DMS79 (cell line): Measurements from ENCODE around the gene MECP2.
"Not testable (repeated sequence)": the region's sequence is repeated elsewhere in the genome, so short reads cannot be mapped to it uniquely, and the experiment has no call there.

Experiments used
- DNase-seq: peaks from one replicate; lab custom pipeline; 2025; lab: John Stamatoyannopoulos, UW

The MECP2 gene

DNA sequence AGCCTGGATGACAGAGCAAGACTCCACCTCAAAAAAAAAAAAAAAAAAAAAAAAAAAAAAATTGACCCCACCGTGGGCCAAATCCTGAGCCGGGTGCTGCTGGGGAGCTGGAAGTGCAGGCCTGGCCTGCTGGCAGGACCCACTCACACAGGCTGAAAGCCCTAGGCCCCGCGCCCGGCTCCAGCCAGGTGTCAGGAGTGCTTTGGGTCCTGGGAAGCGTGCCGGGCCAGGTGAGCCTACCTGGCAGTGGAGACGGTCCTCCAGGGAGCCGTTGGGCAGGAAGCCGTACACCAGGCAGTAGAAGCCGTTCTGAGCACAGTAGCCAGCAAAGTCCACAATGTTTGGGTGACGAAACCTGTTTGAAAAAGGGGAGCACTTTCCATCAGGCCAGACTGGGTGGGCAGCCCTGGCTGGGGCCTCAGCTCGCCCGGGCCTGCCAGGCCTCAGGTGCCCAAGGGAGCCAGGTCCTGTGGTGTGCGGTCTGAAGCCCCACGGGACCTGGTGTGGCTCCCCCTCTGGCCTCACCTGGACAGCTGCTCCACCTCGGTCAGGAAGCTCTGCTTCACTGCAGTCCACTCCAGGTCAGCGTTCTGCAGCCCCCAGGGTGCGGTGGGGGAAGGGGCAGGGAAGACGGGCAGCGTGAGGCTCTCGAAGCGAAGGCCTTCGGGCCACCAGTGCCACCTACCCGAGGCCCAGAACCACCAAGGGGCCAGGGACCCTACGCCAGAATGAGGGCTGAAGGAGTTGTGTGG lies 79.6 kb downstream of the MECP2 start:
- DNase-seq, result no peak

DNA sequence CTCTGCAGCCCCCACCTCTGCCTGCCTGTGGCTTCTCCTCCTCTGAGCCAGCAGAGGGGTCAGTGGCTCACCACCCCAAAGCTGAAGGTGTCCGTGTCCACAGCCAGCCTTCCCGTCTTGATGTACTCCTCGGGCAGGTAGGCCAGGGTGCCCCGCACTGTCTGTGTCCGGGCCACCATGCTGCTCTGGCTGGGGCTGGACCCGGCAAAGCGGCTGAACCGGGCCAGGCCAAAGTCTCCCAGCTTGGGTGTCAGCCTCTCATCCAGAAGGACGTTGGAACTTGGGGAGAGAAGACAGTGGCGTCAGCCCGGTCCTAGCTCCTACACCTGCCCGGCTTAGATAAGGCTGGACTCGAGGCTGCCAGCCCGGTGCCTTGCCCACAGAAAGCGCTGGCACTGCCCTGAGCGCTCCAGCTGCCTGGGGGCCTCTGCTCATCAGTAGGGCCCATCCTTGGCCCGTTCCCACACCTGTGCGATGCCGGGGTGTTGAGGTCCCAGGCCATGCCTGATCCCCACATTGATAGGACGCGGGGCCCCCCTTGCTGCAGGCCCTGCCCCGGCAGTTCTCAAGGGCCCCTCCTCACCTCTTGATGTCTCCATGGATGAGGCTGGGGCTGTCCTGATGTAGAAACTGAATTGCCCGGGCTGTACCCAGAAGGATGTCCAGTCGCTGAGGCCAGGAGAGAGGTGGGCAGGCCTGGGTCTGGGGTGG lies 81.0 kb downstream of the MECP2 start:
- no peak for DNase-seq

DNA sequence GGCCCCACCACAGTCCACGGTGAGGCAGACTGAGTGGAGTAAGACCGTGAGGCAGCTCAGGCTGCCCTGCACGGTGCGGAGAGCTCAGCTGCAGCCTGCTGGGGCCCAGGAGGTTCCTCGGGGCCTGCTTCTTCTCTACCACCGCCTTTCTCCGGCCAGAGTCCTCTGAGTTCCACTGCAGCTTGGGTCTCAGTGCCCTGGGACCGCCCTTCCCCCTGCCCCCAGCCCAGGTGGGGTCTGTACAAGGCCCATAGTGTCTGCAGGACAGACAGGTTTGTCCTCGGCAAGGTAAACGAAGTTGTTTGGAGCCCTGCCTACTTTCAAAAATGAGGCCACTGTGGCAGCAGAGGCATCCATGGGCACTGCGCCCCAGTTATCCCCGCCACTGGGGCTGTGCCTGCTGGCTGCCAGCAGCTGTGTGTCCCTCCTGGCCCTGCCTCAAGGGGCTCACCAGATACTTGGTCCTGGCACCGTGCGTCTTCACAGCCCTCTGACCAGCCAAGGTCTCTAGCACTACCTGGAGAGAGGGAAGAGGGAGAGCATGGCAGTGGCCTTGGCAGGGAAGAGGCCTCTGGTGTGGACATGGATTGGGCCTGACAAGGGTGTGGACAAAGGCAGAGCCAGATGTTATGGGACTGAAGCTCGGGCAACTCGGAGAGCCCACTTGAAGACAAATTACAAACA lies 81.8 kb downstream of the MECP2 start:
- no peak for DNase-seq

DNA sequence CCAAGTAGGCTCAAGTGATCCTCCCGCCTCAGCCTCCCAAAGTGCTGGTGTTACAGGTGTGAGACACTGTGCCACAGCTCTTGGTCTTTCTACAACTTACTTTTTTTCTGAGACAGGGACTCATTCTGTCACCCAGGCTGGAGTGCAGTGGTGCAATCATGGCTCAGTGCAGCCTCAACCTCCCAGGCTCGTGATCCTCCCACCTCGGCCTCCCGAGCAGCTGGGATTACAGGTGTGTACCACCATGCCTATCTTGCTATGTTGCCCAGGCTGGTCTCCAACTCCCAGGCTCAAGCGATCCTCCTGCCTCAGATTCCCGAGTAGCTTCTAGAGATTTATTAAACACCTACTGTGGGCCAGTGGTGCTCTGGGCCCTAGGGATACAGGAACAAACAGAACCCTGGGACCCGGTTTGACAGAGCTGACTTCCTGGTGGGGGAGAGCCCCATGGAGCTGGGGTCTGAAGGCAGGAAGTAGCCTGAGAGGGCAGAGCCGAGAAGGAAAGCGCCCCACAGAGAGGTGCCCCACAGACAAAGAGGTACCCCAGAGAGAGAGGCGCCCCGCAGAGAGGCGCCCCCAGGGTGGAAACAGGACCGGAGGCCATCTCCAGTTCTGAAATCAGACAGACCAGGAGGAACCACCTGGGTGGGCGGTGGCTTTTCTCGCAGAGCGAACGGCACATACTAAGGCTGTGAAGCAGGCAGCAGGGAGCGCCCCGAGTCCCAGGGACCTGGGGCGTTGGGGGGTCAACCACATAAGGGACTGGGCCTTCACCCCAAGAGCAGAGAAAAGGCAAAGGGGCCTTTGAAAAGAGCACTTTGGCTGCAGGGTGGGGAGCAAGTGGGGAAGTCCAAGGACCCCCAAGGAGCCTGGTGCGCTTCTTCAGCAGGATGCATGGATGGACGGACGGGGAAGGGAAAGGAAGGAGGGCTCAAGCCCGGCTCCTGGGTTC lies 82.8 kb downstream of the MECP2 start:
- DNase-seq, result no peak

DNA sequence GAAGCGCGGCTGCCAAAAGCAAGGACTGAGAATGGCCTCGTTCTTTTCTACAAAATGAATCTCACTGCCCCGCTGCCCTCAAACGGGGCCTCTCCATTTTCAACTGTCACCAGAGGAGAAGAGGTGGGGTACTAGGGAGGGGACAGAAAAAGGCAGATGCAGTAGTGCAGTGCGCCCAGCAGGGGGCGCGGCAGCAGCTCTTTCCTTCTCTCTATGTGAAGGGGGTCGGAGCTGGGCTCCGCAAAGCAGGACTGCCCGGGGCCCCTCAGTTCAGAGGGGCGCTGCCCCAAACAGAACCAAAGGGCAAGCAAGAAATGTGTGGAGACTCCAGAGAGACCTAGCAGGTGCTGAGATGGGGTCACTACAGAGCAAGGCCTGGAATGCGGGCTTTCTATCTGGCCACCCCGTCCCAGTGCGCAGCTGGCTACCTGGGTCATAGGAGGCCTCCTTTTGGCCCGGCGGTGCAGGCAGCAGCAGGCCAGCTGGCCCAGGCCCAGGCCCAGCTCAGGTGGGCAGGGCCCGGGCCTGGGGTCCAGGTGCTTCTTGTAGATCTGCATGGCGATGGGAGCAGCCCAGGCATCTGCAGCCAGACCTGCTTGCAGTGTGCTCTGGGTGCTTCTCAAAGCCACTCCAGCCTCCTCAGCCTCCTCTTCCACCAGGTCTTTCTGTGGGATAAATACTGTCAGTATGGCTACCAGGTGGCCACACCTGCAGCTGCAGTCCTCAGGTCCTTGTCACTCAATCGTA lies 83.7 kb downstream of the MECP2 start:
- no peak for DNase-seq

DNA sequence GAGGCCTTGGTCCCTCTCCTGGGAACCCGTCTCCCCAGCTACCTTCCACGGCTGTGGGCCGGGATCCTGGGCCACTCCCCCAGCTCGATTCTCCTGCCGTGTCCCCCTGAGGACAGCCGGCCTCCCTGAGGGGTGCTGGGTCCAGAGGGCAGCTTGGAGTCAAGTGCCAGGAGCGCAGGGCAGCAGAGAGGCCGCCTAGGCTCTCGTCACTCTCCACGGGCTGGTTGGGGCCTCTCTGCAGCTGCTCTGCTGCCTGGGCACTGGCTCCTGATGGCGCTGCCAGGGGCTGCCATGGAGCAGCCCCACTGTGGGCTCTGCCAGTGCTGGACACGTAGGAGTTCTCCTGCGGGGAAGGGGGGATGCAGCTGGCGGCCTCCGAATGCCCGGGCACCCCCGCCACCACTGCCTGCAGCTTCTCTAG lies 84.5 kb downstream of the MECP2 start:
- DNase-seq, result no peak

DNA sequence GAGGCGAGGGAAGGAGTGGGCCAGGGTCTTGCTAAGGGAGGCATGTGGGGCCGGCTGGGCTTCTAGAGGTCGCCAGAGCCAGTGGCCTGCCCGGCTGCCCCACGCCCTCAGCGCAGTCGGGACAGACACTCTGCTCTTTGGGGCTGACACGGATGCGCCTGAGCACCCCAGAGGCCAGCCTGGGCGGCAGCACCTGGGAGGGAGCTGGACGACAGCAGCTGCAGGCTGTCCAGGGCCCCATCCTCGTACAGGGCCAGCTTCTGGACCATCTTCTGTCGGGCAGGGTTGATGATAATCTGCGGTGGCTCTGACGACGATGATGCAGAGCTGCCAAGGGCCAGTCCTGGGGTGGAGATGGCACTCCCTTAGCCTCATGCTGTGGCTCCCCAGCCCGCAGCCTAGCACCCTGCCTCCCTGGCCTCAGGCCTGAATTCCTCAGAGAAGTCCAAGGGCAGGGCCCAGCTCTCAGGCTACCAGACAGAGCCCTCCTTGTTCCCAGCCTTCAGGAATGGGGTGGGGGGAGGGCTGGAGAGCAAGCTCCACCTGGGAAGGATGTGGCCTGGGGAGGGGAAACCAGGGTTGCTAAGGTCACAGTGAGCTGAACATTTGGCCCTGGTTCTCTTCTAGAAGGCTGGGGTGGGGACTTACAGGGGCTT lies 85.1 kb downstream of the MECP2 start:
- no peak for DNase-seq

DNA sequence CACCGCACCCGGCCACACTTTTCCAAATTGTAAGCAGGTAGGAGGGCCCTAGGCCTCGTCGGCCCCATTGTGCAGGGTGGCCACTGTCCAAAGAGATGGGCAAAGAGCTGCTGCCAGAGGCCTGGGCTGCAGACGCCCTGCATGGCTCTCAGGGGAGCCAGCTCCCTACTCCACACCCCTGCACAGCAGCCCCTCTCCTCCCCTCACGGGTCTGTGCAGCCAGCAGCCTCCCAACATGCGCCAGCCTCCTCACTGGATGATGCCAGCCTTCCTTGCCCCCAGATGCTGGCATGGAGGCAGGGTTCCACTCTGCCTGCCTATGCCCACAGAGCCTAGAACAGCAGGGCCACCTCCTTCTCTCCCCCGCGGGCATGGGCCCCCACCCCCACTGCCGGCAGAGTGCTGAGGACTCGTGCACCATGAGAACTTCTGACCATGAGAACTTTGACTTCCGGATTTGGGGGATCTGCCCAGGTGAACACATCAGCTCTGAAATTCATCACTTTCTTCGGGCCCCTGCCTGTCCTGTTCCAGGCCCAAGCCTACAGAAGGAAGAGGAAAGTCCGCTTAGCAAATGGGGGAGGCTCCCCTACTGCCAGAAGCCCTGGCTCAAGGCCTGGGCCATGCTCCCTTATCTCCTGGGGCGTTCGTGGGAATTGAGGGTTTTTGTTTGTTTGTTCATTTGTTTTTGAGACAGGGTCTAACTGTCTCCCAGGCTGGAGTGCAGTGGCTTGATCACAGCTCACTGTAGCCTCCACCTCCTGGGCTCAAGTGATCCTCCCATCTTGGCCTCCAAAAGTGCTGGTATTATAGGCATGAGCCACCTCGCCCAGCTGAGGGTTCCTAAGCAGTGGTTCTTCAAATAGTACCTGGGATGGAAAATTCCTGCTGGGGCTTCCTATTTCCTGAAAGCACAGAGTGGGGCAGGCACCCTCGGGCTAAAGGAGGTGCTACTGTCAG lies 85.9 kb downstream of the MECP2 start:
- no peak for DNase-seq

DNA sequence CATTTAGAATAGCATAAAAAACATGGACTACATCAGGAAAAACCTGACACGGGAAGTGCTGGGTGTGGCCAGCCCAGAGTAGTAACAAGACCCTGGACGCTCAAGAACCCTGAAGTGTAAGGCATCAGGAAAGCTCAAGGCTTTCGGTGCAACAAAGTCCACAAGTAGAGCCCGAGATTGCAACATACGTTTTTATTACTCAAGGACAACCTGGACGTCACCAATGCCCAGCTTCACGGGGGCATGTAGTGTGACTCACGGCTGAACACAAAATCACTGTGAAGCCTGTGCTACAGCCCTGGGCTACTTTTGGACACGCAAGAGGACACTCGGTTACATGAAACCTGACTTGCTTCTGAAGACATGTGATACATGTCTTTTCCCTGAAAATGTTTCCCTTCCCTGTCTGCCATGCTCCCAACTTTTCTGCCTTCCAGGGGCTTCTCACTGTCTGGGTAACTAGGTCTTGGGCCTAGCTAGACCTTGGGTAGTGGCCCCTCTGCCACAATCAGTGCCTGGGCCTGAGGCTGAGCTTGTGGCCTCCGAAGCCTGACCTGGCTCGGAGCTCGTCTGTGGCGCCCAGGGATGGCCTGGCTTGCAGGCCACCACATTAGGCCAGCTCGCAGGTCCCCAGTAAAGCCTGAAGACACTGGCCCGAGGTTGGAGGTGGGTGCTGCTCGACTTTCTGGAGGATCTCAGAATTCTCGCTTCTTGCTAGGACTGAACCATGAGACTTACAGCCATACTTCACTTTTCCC lies 87.0 kb downstream of the MECP2 start:
- DNase-seq, result no peak

DNA sequence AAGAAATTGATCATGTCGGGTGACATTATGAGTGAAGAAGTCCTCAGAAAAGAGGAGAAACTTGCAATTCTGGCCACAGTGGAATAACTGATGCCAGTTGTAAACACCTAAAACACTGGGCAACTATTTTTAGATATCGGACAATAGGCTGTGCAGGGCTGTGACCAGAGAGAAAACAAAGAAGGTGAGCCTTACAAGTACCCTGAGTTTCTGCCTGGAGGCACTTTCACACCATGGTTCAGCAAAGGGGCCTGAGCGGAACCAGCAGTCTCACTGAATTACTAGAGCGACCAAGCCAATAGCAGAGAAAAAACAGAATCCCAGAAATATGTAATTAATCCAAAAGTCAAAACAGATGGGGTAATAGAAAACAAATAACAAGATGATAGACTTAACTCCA lies 89.0 kb downstream of the MECP2 start:
- DNase-seq, result no peak

DNA sequence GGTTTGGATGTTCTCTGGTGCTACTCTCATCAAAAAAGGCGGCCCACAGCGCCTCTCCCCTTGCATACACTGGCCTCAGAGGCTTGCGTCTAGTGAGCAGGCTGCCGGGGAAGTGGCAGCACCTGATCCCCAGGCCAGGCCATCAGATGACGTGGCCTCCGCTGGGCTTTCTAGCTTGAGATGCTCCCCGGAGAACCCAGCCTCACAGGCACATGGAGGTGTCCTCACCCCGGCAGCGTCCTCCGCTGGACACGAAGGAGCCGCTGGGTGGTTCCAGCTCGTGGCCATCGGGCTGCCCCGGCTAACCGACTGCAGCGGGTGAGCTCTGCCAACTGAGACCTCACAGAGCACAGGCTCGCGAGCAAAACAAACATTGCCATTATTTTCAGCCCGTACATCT lies 90.6 kb downstream of the MECP2 start:
- DNase-seq, result no peak

DNA sequence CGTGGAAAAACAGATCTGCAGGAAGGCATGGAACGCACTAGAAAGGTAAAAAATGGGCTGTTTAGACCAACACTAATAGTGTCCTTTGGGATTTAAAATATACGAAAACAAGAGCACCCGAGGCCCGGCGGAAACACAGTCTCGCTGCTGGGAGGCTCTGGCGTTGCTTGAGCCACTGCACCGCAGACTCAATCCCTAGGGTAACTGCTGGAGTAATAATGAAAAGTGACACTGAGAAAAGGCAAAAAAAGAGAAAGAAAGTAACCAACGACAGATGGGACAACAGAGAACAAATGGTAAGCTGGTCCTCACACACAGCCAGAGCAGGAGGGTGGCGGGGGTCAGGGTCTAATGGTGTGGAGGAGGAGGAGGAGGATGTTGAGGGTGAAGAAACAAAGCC lies 93.2 kb downstream of the MECP2 start:
- no peak for DNase-seq

DNA sequence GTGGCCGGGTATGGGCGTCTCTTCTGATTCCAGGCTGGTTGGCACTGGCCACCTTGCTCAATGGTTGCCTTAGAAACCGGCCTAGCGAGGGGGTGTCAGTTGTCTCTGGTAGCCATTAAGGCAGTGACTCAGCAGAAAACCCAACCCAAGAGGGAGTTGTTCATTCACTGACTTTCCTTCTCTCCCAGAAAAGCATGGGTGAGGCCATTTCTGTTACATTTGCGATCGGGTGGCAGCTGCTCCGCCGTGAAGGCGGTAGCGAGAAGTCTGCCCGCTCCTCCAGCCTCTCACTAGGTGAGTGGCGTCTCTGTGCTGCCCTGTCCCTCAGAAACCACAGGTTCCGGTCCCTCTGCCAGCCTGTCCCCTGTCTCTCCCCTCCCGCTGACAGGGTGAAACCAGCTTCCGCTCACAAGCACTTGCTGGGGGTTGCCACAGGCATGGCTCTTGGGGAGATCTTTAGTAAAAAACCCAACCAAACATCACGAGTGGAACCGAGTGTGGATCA lies 95.2 kb downstream of the MECP2 start:
- DNase-seq, result no peak

DNA sequence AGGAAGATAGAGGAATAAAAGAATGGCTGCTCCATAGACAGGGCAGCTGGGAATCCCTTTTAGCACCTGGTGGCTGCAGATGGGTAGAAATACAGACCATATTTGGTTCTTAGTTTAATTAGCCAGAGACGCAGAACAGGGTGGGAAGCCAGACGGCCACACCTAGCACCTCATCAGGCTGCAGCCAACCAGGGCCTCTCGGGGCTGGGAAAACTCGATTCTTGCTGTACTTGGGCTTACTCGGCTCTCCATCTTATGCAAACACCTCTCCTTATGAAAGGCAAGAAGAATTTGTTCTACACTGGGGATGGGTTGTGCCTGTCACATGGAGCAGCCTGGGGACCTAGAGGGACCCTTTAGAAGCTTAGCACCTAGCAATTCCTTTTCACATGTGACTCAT lies 97.5 kb downstream of the MECP2 start:
- no peak for DNase-seq

DNA sequence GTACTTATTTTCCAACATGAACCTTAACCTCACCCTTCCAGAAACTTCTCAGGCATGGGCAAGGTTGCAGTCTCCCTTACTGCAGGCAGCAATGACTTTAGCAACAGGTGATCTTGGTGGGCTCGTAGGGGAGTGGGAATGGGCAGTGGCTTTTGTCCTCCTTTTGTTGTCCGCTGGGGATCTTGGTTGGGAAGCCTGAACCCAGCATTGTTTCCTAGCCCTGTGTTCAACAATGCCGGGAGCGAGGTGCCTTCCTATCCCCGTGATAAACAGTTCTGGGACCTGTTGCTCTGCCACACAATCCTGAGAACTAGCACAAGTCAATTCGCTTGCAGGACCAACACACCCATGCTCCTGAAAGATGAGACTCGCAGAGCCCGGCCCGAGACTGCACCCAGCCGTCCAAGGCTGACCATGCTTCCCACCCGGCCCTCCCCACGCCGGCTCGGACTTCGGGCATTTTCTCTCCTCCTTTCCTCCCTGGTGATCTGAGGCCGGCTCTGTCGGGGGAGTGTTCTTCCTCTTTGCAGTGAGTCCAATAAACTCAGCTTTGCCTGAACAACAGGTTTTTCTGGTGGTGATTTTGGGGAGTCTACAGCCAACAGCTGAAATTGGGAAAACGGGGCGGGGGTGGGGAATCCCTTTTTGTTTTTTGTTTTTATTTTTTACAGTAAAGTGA lies 98.0 kb downstream of the MECP2 start:
- no peak for DNase-seq

DNA sequence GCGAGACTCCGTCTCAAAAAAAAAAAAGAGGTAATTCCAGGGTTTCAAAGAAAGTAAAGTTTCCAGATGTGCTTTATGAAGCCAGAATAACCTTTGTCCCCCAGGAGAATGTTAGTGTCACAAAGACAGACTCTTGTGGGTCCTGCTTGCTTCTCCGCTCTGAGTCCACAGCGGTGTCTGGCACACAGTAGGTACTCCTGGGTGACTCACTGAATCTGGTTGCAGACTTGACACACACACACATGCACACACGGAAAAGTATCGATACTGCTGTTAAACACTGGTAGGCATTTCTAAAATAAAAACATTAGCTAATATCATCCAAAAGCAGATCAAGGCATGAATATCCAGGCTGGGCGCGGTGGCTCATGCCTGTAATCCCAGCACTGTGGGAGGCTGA lies 102.0 kb downstream of the MECP2 start:
- no peak for DNase-seq

DNA sequence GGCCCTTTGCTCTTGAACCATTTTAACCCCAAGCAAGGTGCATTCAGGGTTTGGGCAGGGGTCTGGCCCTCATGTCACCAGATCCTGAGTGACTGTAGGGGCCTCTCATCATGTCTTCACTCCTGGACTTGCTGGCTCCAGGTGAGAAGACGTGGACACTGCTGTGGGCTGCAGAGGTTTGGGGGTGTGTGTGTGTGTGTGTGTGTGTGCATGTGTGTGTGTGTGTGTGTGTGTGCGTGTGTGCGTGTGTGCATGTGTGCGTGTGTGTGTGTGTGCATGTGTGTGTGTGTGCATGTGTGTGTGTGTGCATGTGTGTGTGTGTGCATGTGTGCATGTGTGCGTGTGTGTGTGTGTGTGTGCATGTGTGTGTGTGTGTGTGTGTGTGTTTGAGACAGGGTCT lies 103.1 kb downstream of the MECP2 start:
- DNase-seq, result not testable (repeated sequence)

DNA sequence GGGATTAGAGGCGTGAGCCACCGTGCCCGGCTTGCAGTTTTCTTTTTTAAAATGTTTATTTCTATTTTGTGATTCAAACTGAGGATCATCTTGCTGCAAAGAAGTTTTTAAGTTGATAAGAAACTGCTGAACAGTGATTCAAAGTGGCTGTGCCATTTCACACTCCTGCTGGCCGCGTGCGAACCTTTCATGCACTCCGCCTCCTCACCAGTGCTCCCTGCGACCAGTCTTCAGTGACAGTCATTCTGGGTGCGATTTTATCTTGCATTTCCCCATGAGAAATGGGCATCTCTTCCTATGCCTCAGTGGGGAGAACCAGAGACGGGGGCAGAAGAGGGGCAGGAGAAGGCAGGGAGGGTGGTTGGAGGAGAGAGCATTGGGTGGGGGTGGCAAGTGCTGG lies 103.5 kb downstream of the MECP2 start:
- no peak for DNase-seq
